ENCODE measurements around the gene USH2A.

Gene USH2A

GRCh38 chr1:215669806-215670491, 753.3 kb downstream of the USH2A start:
- Histone ChIP-seq H3K27me3 (ENCODE audit: control insufficient read depth in 5 of 5, insufficient read depth in 4 of 5, low read length in 5 of 5) (no peaks in the 10 kb centered on the region), H3K9me3 (ENCODE audit: control insufficient read depth in 5 of 5, low read length in 5 of 5) (no peaks in the 10 kb centered on the region), H3K4me1 (ENCODE audit: control insufficient read depth in 5 of 5, insufficient read depth in 5 of 5, low read length in 5 of 5) (no peaks in the 10 kb centered on the region), H3K4me3 (ENCODE audit: low read depth in 1 of 5, low read length in 5 of 5) (no peak overlapping the region), H3K36me3 (ENCODE audit: control insufficient read depth in 5 of 5, insufficient read depth in 5 of 5, low read length in 5 of 5) (no peaks in the 10 kb centered on the region), H3K27ac (ENCODE audit: low read depth, low read length) (no peak overlapping the region), H3K9ac (ENCODE audit: low read length in 5 of 5) (no peak overlapping the region)

GRCh38 chr1:215667761-215668160, 755.5 kb downstream of the USH2A start:
- Histone ChIP-seq H3K36me3 (ENCODE audit: control insufficient read depth in 5 of 5, insufficient read depth in 5 of 5, low read length in 5 of 5) (no peaks in the 10 kb centered on the region), H3K9ac (ENCODE audit: low read length in 5 of 5) (no peak overlapping the region), H3K4me3 (ENCODE audit: low read depth in 1 of 5, low read length in 5 of 5) (no peak overlapping the region), H3K27ac (ENCODE audit: low read depth, low read length) (no peak overlapping the region), H3K9me3 (ENCODE audit: control insufficient read depth in 5 of 5, low read length in 5 of 5) (no peaks in the 10 kb centered on the region), H3K4me1 (ENCODE audit: control insufficient read depth in 5 of 5, insufficient read depth in 5 of 5, low read length in 5 of 5) (no peaks in the 10 kb centered on the region), H3K27me3 (ENCODE audit: control insufficient read depth in 5 of 5, insufficient read depth in 4 of 5, low read length in 5 of 5) (peaks cover 0 to 3% (median 0%) of the 10 kb centered on the region in 5 donors)

- H3K9ac ChIP-seq (ENCODE audit: low read length in 5 of 5), result no peak overlapping the region
These were observed 758.0 kb downstream of the USH2A start for GRCh38 chr1:215665215-215665614.

GRCh38 chr1:215661033-215661432, 762.2 kb downstream of the USH2A start:
- Histone ChIP-seq H3K9me3 (ENCODE audit: control insufficient read depth in 5 of 5, low read length in 5 of 5) (no peaks in the 10 kb centered on the region), H3K27ac (ENCODE audit: low read depth, low read length) (no peak overlapping the region), H3K9ac (ENCODE audit: low read length in 5 of 5) (no peak overlapping the region), H3K36me3 (ENCODE audit: control insufficient read depth in 5 of 5, insufficient read depth in 5 of 5, low read length in 5 of 5) (no peaks in the 10 kb centered on the region), H3K4me3 (ENCODE audit: low read depth in 1 of 5, low read length in 5 of 5) (no peak overlapping the region), H3K4me1 (ENCODE audit: control insufficient read depth in 5 of 5, insufficient read depth in 5 of 5, low read length in 5 of 5) (no peaks in the 10 kb centered on the region), H3K27me3 (ENCODE audit: control insufficient read depth in 5 of 5, insufficient read depth in 4 of 5, low read length in 5 of 5) (peaks cover 0 to 3% (median 0%) of the 10 kb centered on the region in 5 donors)

More at GRCh38 chr1:215665215-215665614, 758.0 kb downstream of the USH2A start:
- no peak overlapping the region for H3K4me3 ChIP-seq (ENCODE audit: low read depth in 1 of 5, low read length in 5 of 5)
- no peaks in the 10 kb centered on the region for H3K9me3 ChIP-seq (ENCODE audit: control insufficient read depth in 5 of 5, low read length in 5 of 5)
- no peaks in the 10 kb centered on the region for H3K36me3 ChIP-seq (ENCODE audit: control insufficient read depth in 5 of 5, insufficient read depth in 5 of 5, low read length in 5 of 5)
- no peaks in the 10 kb centered on the region for H3K4me1 ChIP-seq (ENCODE audit: control insufficient read depth in 5 of 5, insufficient read depth in 5 of 5, low read length in 5 of 5)
- H3K27ac ChIP-seq (ENCODE audit: low read depth, low read length), result no peak overlapping the region
- H3K27me3 ChIP-seq (ENCODE audit: control insufficient read depth in 5 of 5, insufficient read depth in 4 of 5, low read length in 5 of 5), result peaks cover 0 to 3% (median 0%) of the 10 kb centered on the region in 5 donors

GRCh38 chr1:215660259-215660658, 763.0 kb downstream of the USH2A start:
- Histone ChIP-seq H3K4me3 (ENCODE audit: low read depth in 1 of 5, low read length in 5 of 5) (no peak overlapping the region), H3K4me1 (ENCODE audit: control insufficient read depth in 5 of 5, insufficient read depth in 5 of 5, low read length in 5 of 5) (no peaks in the 10 kb centered on the region), H3K9ac (ENCODE audit: low read length in 5 of 5) (no peak overlapping the region), H3K9me3 (ENCODE audit: control insufficient read depth in 5 of 5, low read length in 5 of 5) (no peaks in the 10 kb centered on the region), H3K27me3 (ENCODE audit: control insufficient read depth in 5 of 5, insufficient read depth in 4 of 5, low read length in 5 of 5) (peaks cover 0 to 3% (median 0%) of the 10 kb centered on the region in 5 donors), H3K27ac (ENCODE audit: low read depth, low read length) (no peak overlapping the region), H3K36me3 (ENCODE audit: control insufficient read depth in 5 of 5, insufficient read depth in 5 of 5, low read length in 5 of 5) (no peaks in the 10 kb centered on the region)

- Histone ChIP-seq H3K27ac (ENCODE audit: low read depth, low read length) (no peak overlapping the region), H3K27me3 (ENCODE audit: control insufficient read depth in 5 of 5, insufficient read depth in 4 of 5, low read length in 5 of 5) (no peaks in the 10 kb centered on the region), H3K4me3 (ENCODE audit: low read depth in 1 of 5, low read length in 5 of 5) (no peak overlapping the region), H3K9me3 (ENCODE audit: control insufficient read depth in 5 of 5, low read length in 5 of 5) (no peaks in the 10 kb centered on the region), H3K4me1 (ENCODE audit: control insufficient read depth in 5 of 5, insufficient read depth in 5 of 5, low read length in 5 of 5) (no peaks in the 10 kb centered on the region), H3K9ac (ENCODE audit: low read length in 5 of 5) (no peak overlapping the region), H3K36me3 (ENCODE audit: control insufficient read depth in 5 of 5, insufficient read depth in 5 of 5, low read length in 5 of 5) (no peaks in the 10 kb centered on the region)
These were observed 766.2 kb downstream of the USH2A start for GRCh38 chr1:215657047-215657446.

GRCh38 chr1:215652371-215652770, 770.9 kb downstream of the USH2A start:
- no peaks in the 10 kb centered on the region for H3K36me3 ChIP-seq (ENCODE audit: control insufficient read depth in 5 of 5, insufficient read depth in 5 of 5, low read length in 5 of 5)
- no peak overlapping the region for H3K4me3 ChIP-seq (ENCODE audit: low read depth in 1 of 5, low read length in 5 of 5)
- H3K9me3 ChIP-seq (ENCODE audit: control insufficient read depth in 5 of 5, low read length in 5 of 5), result no peaks in the 10 kb centered on the region
- H3K27me3 ChIP-seq (ENCODE audit: control insufficient read depth in 5 of 5, insufficient read depth in 4 of 5, low read length in 5 of 5), result no peaks in the 10 kb centered on the region
- H3K9ac ChIP-seq (ENCODE audit: low read length in 5 of 5), result no peak overlapping the region
- H3K27ac ChIP-seq (ENCODE audit: low read depth, low read length), result no peak overlapping the region
- H3K4me1 ChIP-seq (ENCODE audit: control insufficient read depth in 5 of 5, insufficient read depth in 5 of 5, low read length in 5 of 5), result no peaks in the 10 kb centered on the region

GRCh38 chr1:215651867-215652266, 771.4 kb downstream of the USH2A start:
- Histone ChIP-seq H3K27ac (ENCODE audit: low read depth, low read length) (no peak overlapping the region), H3K4me3 (ENCODE audit: low read depth in 1 of 5, low read length in 5 of 5) (no peak overlapping the region), H3K9me3 (ENCODE audit: control insufficient read depth in 5 of 5, low read length in 5 of 5) (no peaks in the 10 kb centered on the region), H3K36me3 (ENCODE audit: control insufficient read depth in 5 of 5, insufficient read depth in 5 of 5, low read length in 5 of 5) (no peaks in the 10 kb centered on the region), H3K9ac (ENCODE audit: low read length in 5 of 5) (no peak overlapping the region), H3K27me3 (ENCODE audit: control insufficient read depth in 5 of 5, insufficient read depth in 4 of 5, low read length in 5 of 5) (no peaks in the 10 kb centered on the region), H3K4me1 (ENCODE audit: control insufficient read depth in 5 of 5, insufficient read depth in 5 of 5, low read length in 5 of 5) (no peaks in the 10 kb centered on the region)

- Histone ChIP-seq H3K36me3 (ENCODE audit: control insufficient read depth in 5 of 5, insufficient read depth in 5 of 5, low read length in 5 of 5) (no peaks in the 10 kb centered on the region), H3K27me3 (ENCODE audit: control insufficient read depth in 5 of 5, insufficient read depth in 4 of 5, low read length in 5 of 5) (no peaks in the 10 kb centered on the region), H3K9ac (ENCODE audit: low read length in 5 of 5) (no peak overlapping the region), H3K4me3 (ENCODE audit: low read depth in 1 of 5, low read length in 5 of 5) (no peak overlapping the region), H3K9me3 (ENCODE audit: control insufficient read depth in 5 of 5, low read length in 5 of 5) (no peaks in the 10 kb centered on the region), H3K27ac (ENCODE audit: low read depth, low read length) (no peak overlapping the region), H3K4me1 (ENCODE audit: control insufficient read depth in 5 of 5, insufficient read depth in 5 of 5, low read length in 5 of 5) (no peaks in the 10 kb centered on the region)
These were observed 772.6 kb downstream of the USH2A start for GRCh38 chr1:215650446-215651149.

- H3K4me1 ChIP-seq (ENCODE audit: control insufficient read depth in 5 of 5, insufficient read depth in 5 of 5, low read length in 5 of 5), result no peaks in the 10 kb centered on the region
- no peaks in the 10 kb centered on the region for H3K9me3 ChIP-seq (ENCODE audit: control insufficient read depth in 5 of 5, low read length in 5 of 5)
- H3K27me3 ChIP-seq (ENCODE audit: control insufficient read depth in 5 of 5, insufficient read depth in 4 of 5, low read length in 5 of 5), result no peaks in the 10 kb centered on the region
- no peaks in the 10 kb centered on the region for H3K36me3 ChIP-seq (ENCODE audit: control insufficient read depth in 5 of 5, insufficient read depth in 5 of 5, low read length in 5 of 5)
- no peak overlapping the region for H3K4me3 ChIP-seq (ENCODE audit: low read depth in 1 of 5, low read length in 5 of 5)
- no peak overlapping the region for H3K27ac ChIP-seq (ENCODE audit: low read depth, low read length)
- no peak overlapping the region for H3K9ac ChIP-seq (ENCODE audit: low read length in 5 of 5)
These were observed 774.3 kb downstream of the USH2A start for GRCh38 chr1:215648957-215649356.

Data from subcutaneous abdominal adipose tissue (tissue), 5 donors.